DND-41 (cell line): ENCODE data around the gene FNDC3B.

Experiments
- EZH2 ChIP-seq: IDR thresholded peaks from 3 replicates; pipeline ENCODE4 v1.6.1; 2012; ENCODE audit warnings: borderline replicate concordance, low read depth, mild to moderate bottlenecking, moderate library complexity, low read length, inconsistent platforms; ENCODE audit not compliant: severe bottlenecking
- TF ChIP-seq, protein P1 (sequence below): IDR thresholded peaks from 2 replicates; pipeline ENCODE4 v1.5.1; 2012; ENCODE audit warnings: borderline replicate concordance, low read length, moderate library complexity, mild to moderate bottlenecking; ENCODE audit not compliant: poor library complexity, severe bottlenecking; ENCODE audit errors: extremely low read depth

DNA sequence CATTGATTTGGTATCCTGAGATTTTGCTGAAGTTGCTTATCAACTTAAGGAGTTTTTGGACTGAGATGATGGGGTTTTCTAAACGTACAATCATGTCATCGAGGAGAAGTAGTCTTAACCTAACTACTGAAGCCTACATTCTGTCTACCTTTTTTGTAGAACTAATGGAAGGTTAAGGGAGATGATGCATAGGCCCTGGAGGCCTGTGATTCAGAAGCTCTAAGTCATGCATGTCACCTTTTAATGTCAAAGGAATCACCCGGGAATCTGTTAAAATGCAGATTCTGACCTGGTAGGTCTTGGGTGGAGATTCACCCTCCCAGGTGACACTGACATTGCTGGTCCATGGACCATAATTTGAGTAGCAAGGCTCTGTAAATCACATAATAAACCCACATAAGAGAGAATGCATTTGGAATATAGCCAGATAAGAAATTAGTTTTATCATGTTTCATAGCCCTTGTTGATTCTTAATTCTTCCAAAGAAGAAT lies 344.0 kb downstream of the FNDC3B start:
- TF ChIP-seq, protein P1, sequence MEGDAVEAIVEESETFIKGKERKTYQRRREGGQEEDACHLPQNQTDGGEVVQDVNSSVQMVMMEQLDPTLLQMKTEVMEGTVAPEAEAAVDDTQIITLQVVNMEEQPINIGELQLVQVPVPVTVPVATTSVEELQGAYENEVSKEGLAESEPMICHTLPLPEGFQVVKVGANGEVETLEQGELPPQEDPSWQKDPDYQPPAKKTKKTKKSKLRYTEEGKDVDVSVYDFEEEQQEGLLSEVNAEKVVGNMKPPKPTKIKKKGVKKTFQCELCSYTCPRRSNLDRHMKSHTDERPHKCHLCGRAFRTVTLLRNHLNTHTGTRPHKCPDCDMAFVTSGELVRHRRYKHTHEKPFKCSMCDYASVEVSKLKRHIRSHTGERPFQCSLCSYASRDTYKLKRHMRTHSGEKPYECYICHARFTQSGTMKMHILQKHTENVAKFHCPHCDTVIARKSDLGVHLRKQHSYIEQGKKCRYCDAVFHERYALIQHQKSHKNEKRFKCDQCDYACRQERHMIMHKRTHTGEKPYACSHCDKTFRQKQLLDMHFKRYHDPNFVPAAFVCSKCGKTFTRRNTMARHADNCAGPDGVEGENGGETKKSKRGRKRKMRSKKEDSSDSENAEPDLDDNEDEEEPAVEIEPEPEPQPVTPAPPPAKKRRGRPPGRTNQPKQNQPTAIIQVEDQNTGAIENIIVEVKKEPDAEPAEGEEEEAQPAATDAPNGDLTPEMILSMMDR = no peak
- no peak for TF ChIP-seq EZH2
